AG09309 (cell line): ENCODE data around the gene FRY.

Experiments
- DNase-seq: peaks from one replicate; pipeline ENCODE4 v3.0.0-alpha.2; 2010; ENCODE audit warnings: low read depth
- H3K4me3 ChIP-seq: 2 replicates; pipeline ENCODE4 v1.5.1; 2011; ENCODE audit warnings: mild to moderate bottlenecking, low read depth, low read length, moderate library complexity; ENCODE audit not compliant: control insufficient read depth
- TF ChIP-seq, protein P1 (sequence below): IDR thresholded peaks from 2 replicates; pipeline ENCODE4 v1.5.1; 2011; ENCODE audit warnings: mild to moderate bottlenecking, low read depth, low read length, inconsistent platforms; ENCODE audit not compliant: insufficient read depth, control insufficient read depth; ENCODE audit errors: missing control alignments

The FRY gene

DNA sequence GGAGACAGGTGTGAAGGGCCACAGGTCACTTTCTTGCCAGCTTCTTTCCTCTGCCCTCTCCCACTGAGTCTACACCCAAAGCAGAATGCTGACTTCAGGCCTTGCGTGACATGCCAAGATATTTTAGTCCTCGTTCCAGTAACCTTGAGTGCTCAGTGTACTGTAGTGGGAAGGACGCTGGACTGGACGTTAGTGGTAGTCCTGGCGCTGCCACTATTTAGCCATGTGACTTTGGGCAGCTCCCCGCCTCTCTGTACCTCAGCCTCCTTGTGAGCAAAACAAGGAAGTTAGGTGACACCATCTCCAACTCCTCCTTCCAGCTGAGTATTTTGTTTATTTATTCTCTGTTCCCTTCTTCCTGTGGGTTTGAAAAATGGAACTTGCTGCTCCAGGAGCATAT is 86.1 kb downstream of the FRY start:
- DNase-seq = no peak
- TF ChIP-seq, protein P1, sequence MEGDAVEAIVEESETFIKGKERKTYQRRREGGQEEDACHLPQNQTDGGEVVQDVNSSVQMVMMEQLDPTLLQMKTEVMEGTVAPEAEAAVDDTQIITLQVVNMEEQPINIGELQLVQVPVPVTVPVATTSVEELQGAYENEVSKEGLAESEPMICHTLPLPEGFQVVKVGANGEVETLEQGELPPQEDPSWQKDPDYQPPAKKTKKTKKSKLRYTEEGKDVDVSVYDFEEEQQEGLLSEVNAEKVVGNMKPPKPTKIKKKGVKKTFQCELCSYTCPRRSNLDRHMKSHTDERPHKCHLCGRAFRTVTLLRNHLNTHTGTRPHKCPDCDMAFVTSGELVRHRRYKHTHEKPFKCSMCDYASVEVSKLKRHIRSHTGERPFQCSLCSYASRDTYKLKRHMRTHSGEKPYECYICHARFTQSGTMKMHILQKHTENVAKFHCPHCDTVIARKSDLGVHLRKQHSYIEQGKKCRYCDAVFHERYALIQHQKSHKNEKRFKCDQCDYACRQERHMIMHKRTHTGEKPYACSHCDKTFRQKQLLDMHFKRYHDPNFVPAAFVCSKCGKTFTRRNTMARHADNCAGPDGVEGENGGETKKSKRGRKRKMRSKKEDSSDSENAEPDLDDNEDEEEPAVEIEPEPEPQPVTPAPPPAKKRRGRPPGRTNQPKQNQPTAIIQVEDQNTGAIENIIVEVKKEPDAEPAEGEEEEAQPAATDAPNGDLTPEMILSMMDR = no peak
- no peak overlapping the region for H3K4me3 ChIP-seq

DNA sequence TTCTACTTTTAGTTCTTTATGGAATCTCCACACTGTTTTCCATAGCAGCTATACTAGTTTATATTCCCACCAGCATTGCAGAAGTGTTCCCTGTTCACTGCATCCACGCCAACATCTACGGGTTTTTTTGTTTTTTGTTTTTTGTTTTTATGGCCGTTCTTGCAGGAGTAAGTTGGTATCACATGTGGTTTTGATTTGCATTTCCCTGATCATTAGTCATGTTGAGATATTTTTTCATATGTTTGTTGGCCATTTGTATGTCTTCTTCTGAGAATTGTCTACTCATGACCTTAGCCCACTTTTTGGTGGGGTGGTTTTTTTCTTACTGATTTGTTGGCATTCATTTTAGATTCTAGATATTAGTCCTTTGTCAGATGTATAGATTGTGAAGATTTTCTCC is 89.7 kb downstream of the FRY start:
- TF ChIP-seq, protein P1 = no peak
- no peak overlapping the region for H3K4me3 ChIP-seq
- peak; percentile 42 for DNase-seq

DNA sequence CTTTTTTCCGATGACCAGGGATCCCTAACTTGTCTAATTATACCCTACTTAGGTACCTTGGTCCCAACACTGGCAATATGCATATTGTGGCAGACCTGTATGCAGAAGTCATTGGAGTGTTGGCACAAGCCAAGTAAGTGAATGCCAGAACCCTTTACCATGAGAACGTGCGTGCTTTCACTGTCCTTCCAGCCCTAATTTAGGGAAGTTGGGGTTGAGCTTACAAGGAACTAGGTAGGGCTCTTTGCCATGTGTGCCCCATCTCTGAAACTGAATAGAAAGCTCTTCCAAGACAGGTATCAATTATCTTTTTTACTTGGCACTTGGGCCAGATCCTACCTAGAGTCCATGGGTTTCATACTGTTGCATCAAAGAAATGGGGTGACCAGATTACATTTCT is 93.2 kb downstream of the FRY start:
- TF ChIP-seq, protein P1 = no peak
- DNase-seq = no peak
- H3K4me3 ChIP-seq = no peak overlapping the region

DNA sequence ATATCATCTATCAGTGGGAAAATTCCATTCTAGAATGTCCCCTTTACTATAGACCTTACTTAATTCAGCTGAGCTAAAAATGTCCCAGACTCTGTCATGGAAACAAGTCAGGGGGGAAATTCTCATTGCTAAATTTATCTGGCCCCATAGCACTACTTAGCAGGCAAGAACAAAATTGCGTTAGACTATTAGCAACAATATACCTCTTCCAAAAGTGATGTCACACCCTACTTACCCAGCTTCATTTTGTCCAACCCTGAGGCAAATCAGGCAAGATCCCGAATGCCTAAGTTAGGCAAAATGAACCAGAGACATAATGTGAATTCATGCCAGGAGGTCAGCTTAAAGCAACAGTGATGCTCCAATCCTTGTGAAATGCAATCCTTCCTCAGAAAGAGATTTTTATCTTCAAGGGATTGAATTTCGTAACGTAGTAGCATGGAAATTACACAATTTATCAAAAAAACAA is 93.7 kb downstream of the FRY start:
- no peak overlapping the region for H3K4me3 ChIP-seq
- TF ChIP-seq, protein P1 = no peak
- peak; percentile 98 for DNase-seq

DNA sequence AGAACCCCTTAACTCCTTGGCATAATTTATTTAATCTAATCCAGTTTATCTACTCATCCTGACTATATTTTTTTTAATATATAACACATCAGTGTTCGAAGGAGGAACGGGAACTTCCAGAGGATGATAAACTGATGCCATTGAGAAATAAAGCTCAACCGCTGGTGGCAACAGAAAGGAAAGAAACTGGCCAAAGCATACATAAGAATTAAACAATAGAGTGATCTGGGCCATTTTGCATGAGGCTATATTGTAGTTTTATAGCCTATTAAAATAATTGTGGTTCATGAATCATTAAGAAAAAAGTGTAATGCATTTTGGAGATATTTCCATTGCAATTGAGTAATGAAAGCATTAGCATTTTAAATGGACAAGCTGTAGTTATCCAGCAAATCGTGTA is 94.2 kb downstream of the FRY start:
- TF ChIP-seq, protein P1 = no peak
- no peak overlapping the region for H3K4me3 ChIP-seq
- DNase-seq = peak; percentile 92

DNA sequence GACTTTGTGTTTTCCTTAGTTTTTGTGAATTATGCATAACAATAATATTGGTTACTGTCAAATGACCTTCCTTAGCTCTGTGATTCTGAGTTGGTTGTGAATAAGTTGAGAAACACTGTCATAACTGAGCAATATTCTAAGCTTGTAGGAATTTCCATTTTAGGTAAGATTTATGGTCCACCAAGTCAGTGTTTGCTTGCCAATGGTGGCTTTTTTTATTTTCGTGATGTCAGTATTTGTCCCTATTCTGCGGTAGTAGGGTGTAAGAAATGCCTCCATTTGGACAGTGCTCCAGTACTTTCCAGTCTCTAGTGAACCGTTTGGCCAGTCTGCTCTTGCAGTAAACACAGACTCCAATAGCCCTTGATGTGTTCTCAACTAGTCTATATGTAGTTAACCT is 94.7 kb downstream of the FRY start:
- TF ChIP-seq, protein P1 = no peak
- DNase-seq = peak; percentile 59
- H3K4me3 ChIP-seq = no peak overlapping the region

DNA sequence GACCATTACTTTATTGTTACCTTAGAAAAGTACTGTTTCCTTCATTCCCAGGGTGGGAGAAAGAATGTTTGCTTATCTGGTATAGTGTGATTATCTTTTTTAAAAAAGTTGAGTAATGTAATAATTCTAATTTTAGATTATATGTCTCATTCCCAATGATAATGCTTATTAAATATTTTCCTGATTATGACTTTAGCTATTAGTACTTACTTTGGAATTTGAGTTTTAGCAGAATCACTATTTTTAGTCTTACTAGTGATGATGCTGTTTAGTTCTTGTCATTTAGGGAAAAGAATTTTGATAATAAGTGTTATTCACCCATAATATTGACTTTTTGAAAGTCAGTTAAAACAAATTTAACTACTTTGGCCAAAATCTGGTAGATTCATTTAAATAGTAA is 95.2 kb downstream of the FRY start:
- TF ChIP-seq, protein P1 = no peak
- no peak overlapping the region for H3K4me3 ChIP-seq
- DNase-seq = no peak
